HEK293T (cell line): Measurements from ENCODE around the gene RXRG.
A peak's percentile ranks its signal among the peaks of the same experiment; 100 is the strongest.

Experiments used
- CTCF ChIA-PET: fragments of 350-600 bp; formaldehyde crosslinking; extraction: SDS; loops from one replicate; lab custom pipeline; 2021; ENCODE audit warnings: antibody characterized with exemption, inconsistent platforms; lab: Yijun Ruan, JAX
- POLR2A ChIA-PET: fragments of 350-600 bp; formaldehyde crosslinking; extraction: SDS; loops from one replicate; lab custom pipeline; 2020; ENCODE audit warnings: antibody characterized with exemption, inconsistent platforms; lab: Yijun Ruan, JAX
- DNase-seq: peaks from one replicate; pipeline ENCODE4 v3.0.0; 2012; ENCODE audit warnings: mixed read lengths; ENCODE audit errors: extremely low spot score
- ARNT ChIP-seq: fragments of 450-650 bp; IDR thresholded peaks from 2 replicates; pipeline ENCODE4 v1.6.1; 2017; ENCODE audit warnings: mild to moderate bottlenecking
- BHLHE40 ChIP-seq: fragments of 450-650 bp; IDR thresholded peaks from 2 replicates; pipeline ENCODE4 v1.6.1; 2016; ENCODE audit warnings: mild to moderate bottlenecking, moderate library complexity, borderline replicate concordance
- CTBP1 ChIP-seq: fragments of 450-650 bp; IDR thresholded peaks from 2 replicates; pipeline ENCODE4 v1.6.1; 2016; ENCODE audit warnings: borderline replicate concordance
- ELF4 ChIP-seq: fragments of 450-650 bp; IDR thresholded peaks from 2 replicates; pipeline ENCODE4 v1.6.1; 2017; ENCODE audit warnings: antibody characterized with exemption
- FOXA1 ChIP-seq: fragments of 450-650 bp; IDR thresholded peaks from 2 replicates; pipeline ENCODE4 v1.6.1; 2016; ENCODE audit warnings: mild to moderate bottlenecking
- FOXK2 ChIP-seq: fragments of 450-650 bp; IDR thresholded peaks from 2 replicates; pipeline ENCODE4 v1.6.1; 2016; ENCODE audit warnings: mild to moderate bottlenecking
- FOXM1 ChIP-seq: fragments of 450-650 bp; IDR thresholded peaks from 2 replicates; pipeline ENCODE4 v1.6.1; 2017; ENCODE audit warnings: mild to moderate bottlenecking, borderline replicate concordance
- HDGF ChIP-seq: fragments of 450-650 bp; IDR thresholded peaks from 2 replicates; pipeline ENCODE4 v1.6.1; 2017; ENCODE audit warnings: antibody characterized with exemption, borderline replicate concordance
- L3MBTL2 ChIP-seq: fragments of 450-650 bp; conservative IDR thresholded peaks from 2 replicates; pipeline ENCODE4 v1.6.1; 2016; ENCODE audit warnings: mild to moderate bottlenecking
- LEF1 ChIP-seq: fragments of 450-650 bp; IDR thresholded peaks from 2 replicates; pipeline ENCODE4 v1.6.1; 2017; ENCODE audit warnings: mild to moderate bottlenecking, borderline replicate concordance
- NFRKB ChIP-seq: fragments of 450-650 bp; IDR thresholded peaks from 2 replicates; pipeline ENCODE4 v1.6.1; 2016; ENCODE audit warnings: mild to moderate bottlenecking, moderate library complexity
- PKNOX1 ChIP-seq: fragments of 450-650 bp; IDR thresholded peaks from 2 replicates; pipeline ENCODE4 v1.6.1; 2016
- SP1 ChIP-seq: fragments of 450-650 bp; IDR thresholded peaks from 2 replicates; pipeline ENCODE4 v1.6.1; 2017
- SUZ12 ChIP-seq: fragments of 450-650 bp; IDR thresholded peaks from 2 replicates; pipeline ENCODE4 v1.6.1; 2016; ENCODE audit warnings: mild to moderate bottlenecking
- TARDBP ChIP-seq: fragments of 450-650 bp; IDR thresholded peaks from 2 replicates; pipeline ENCODE4 v1.6.1; 2016
- ZNF384 ChIP-seq: fragments of 450-650 bp; IDR thresholded peaks from 2 replicates; pipeline ENCODE4 v1.6.1; 2016

RXRG gene

DNA sequence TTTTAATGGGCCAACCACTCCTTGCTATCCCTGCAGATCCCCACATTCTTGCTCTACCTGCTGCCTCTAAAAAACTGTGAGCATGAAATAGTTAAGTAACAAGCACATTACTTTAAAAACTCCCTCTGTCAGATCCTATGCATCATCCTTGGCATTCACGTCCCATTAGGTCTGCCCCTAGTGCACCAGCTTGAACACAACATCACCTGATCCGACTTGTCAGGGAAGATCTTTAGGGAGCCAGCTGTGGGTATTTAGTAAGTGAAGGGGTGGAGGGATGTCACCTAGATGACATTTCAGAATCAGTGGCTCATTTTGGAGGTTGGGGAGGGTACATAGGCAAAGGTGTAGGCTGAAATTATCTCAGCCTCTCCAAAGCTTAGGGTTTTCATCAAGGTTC is 33.5 kb downstream of the RXRG start:
- POLR2A ChIA-PET, result no interaction called here
- DNase-seq, result no peak
- CTCF ChIA-PET, result interaction anchor here (1.0 kb wide), 1 partner anchor 19 kb away, joined by 3 read pairs; no protein-coding TSS in a partner anchor
- TF ChIP-seq PKNOX1 (no peak), HDGF (no peak), NFRKB (no peak), FOXA1 (no peak), L3MBTL2 (no peak), TARDBP (no peak), ARNT (no peak), SUZ12 (no peak), FOXM1 (no peak)

GRCh38 chr1:165409657-165410358 is 35.1 kb downstream of the RXRG start:
- ChIA-PET POLR2A (interaction anchor here (0.9 kb wide), 1 partner anchor 189 kb away, joined by 3 read pairs; no protein-coding TSS in a partner anchor), CTCF (interaction anchor here (0.5 kb wide), 1 partner anchor 149 kb away, joined by 3 read pairs; no protein-coding TSS in a partner anchor)
- DNase-seq, result no peak
- TF ChIP-seq CTBP1 (no peak), PKNOX1 (no peak), HDGF (no peak), FOXM1 (no peak), NFRKB (no peak), L3MBTL2 (no peak), FOXK2 (no peak), SP1 (no peak), BHLHE40 (no peak), TARDBP (no peak), LEF1 (no peak), SUZ12 (no peak), ZNF384 (no peak), ELF4 (no peak), FOXA1 (no peak), ARNT (no peak)

- POLR2A ChIA-PET, result no interaction called here
- peak; percentile 75 for DNase-seq
- TF ChIP-seq HDGF (no peak), CTBP1 (no peak), BHLHE40 (no peak), NFRKB (no peak), PKNOX1 (no peak), ARNT (no peak)
- CTCF ChIA-PET, result interaction anchor here (0.6 kb wide), 1 partner anchor 15 kb away, joined by 3 read pairs; no protein-coding TSS in a partner anchor
Measured at GRCh38 chr1:165408518-165408917, 36.4 kb downstream of the RXRG start.

DNA sequence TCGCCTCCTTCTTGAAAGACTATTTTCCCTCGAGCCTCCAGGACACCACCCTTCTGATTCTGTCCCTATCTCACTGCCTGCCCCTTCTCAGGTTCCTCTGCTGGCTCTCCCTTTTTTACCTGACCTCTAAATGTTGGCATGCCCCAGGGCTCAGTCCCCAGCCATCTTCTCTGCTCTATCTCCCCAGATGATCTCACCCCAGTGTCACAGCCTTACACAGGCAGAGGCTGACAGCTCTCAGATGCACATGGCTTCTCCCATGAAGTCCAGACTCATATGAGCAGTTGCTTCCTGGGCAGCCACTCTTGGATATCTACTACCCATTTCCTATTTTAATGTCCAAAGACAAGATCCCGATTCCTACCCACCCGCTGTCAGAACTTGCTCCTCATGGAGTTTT is 37.5 kb downstream of the RXRG start:
- DNase-seq, result no peak
- TF ChIP-seq BHLHE40 (no peak), LEF1 (no peak), ELF4 (no peak), NFRKB (no peak), L3MBTL2 (no peak)
- POLR2A ChIA-PET, result no interaction called here
- CTCF ChIA-PET, result interaction anchor here (1.2 kb wide), 1 partner anchor 186 kb away, joined by 4 read pairs; no protein-coding TSS in a partner anchor

- TF ChIP-seq SP1 (no peak), ZNF384 (no peak), NFRKB (no peak), FOXM1 (no peak), L3MBTL2 (no peak)
- ChIA-PET CTCF (interaction anchor here (1.5 kb wide), 1 partner anchor 190 kb away, joined by 3 read pairs; no protein-coding TSS in a partner anchor), POLR2A (no interaction called here)
- peak; percentile 73 for DNase-seq
Measured at GRCh38 chr1:165403835-165404482, 41.0 kb downstream of the RXRG start.

DNA sequence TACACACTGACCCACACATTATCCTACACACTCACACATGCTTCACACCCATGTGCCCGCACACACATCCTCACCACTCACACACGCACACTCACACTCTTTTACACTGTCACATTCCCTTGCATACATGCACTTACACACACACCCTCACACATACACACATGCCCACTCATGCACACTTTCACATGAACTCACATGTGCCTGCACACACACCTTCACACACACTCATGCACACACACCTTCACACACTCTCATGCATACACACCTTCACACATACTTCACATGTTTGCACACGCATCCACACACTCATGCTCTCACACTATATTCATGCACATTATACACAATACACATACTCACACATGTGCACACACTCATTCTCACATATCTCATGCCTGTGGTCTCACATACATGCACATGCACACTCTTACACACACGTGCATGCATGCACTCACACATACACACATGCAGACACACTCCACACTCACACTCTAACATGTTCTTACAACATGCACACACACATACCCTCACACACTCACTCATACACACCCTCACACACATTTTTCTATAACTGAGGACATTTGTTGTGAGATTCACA is 42.3 kb downstream of the RXRG start:
- DNase-seq, result no peak
- POLR2A ChIA-PET, result no interaction called here
- no peak for TF ChIP-seq FOXA1
- no peak for TF ChIP-seq FOXK2
- no peak for TF ChIP-seq BHLHE40
- TF ChIP-seq CTBP1, result no peak
- no peak for TF ChIP-seq SUZ12
- no peak for TF ChIP-seq L3MBTL2
- no peak for TF ChIP-seq HDGF
- CTCF ChIA-PET, result no interaction called here
